Glutamatergic neuron (in vitro differentiated cells): Measurements from ENCODE around the gene DCAF15. TPM values are rescaled to one million over a fixed set of nuclear protein-coding genes. Genes with fewer than 3 reads are reported as not detected.

Experiments
- DNase-seq: peaks from one replicate; pipeline ENCODE4 v3.0.0; 2022
- H3K27ac Mint-ChIP-seq: one replicate; pipeline ENCODE4 v1.8.0; 2020; ENCODE audit warnings: mild to moderate bottlenecking, mixed read lengths, inconsistent platforms; ENCODE audit not compliant: unreplicated experiment
- H3K27me3 Mint-ChIP-seq: one replicate; pipeline ENCODE4 v1.8.0; 2020; ENCODE audit warnings: mild to moderate bottlenecking, moderate library complexity, mixed read lengths, inconsistent platforms; ENCODE audit not compliant: unreplicated experiment
- H3K36me3 Mint-ChIP-seq: one replicate; pipeline ENCODE4 v1.8.0; 2020; ENCODE audit warnings: mild to moderate bottlenecking, mixed read lengths, inconsistent platforms; ENCODE audit not compliant: unreplicated experiment
- H3K4me1 Mint-ChIP-seq: one replicate; pipeline ENCODE4 v1.8.0; 2020; ENCODE audit warnings: mild to moderate bottlenecking, low read depth, mixed read lengths, inconsistent platforms; ENCODE audit not compliant: unreplicated experiment
- H3K4me3 Mint-ChIP-seq: one replicate; pipeline ENCODE4 v1.8.0; 2020; ENCODE audit warnings: mild to moderate bottlenecking, mixed read lengths, inconsistent platforms; ENCODE audit not compliant: unreplicated experiment
- H3K9me3 Mint-ChIP-seq: one replicate; pipeline ENCODE4 v1.8.0; 2020; ENCODE audit warnings: mild to moderate bottlenecking, moderate library complexity, mixed read lengths, inconsistent platforms; ENCODE audit not compliant: unreplicated experiment
- total RNA-seq: library from RNA; stranded (reverse); fragmentation: NEBNext Ultra II Directional; extraction: Animal tissue kit (Norgen Biotek cat#: 25700); gene quantifications from one replicate; pipeline ENCODE4 v1.2.1, GENCODE V29; 2021; ENCODE audit not compliant: unreplicated experiment
- TF ChIP-seq, protein P1 (sequence below): fragments of 200-600 bp; sonication (generic); IDR thresholded peaks from one replicate; pipeline ENCODE4 v1.5.0; 2021; ENCODE audit not compliant: partially characterized antibody, unreplicated experiment

The DCAF15 gene
- total RNA-seq, 1 donor from 2014 or later, result 84.4 TPM

- H3K27me3 Mint-ChIP-seq, result peaks cover 6% of the 10 kb centered on the region
- peaks cover 5% of the 10 kb centered on the region for H3K9me3 Mint-ChIP-seq
- H3K27ac Mint-ChIP-seq, result peak overlapping the region; percentile 78
- no peaks in the 10 kb centered on the region for H3K36me3 Mint-ChIP-seq
- TF ChIP-seq, protein P1, sequence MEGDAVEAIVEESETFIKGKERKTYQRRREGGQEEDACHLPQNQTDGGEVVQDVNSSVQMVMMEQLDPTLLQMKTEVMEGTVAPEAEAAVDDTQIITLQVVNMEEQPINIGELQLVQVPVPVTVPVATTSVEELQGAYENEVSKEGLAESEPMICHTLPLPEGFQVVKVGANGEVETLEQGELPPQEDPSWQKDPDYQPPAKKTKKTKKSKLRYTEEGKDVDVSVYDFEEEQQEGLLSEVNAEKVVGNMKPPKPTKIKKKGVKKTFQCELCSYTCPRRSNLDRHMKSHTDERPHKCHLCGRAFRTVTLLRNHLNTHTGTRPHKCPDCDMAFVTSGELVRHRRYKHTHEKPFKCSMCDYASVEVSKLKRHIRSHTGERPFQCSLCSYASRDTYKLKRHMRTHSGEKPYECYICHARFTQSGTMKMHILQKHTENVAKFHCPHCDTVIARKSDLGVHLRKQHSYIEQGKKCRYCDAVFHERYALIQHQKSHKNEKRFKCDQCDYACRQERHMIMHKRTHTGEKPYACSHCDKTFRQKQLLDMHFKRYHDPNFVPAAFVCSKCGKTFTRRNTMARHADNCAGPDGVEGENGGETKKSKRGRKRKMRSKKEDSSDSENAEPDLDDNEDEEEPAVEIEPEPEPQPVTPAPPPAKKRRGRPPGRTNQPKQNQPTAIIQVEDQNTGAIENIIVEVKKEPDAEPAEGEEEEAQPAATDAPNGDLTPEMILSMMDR, result no peak
- H3K4me1 Mint-ChIP-seq, result peaks cover 9% of the 10 kb centered on the region
- peak overlapping the region; percentile 74 for H3K4me3 Mint-ChIP-seq
- peak; percentile 83 for DNase-seq
These were observed 16.4 kb upstream of the DCAF15 start for GRCh38 chr19:13935765-13936510.

- peak overlapping the region; percentile 77 for H3K4me3 Mint-ChIP-seq
- peak; percentile 65 for DNase-seq
- H3K36me3 Mint-ChIP-seq, result no peaks in the 10 kb centered on the region
- peaks cover 9% of the 10 kb centered on the region for H3K4me1 Mint-ChIP-seq
- TF ChIP-seq, protein P1, result no peak
- H3K9me3 Mint-ChIP-seq, result peaks cover 3% of the 10 kb centered on the region
- H3K27ac Mint-ChIP-seq, result no peak overlapping the region
- H3K27me3 Mint-ChIP-seq, result peaks cover 6% of the 10 kb centered on the region
These were observed 14.6 kb upstream of the DCAF15 start for GRCh38 chr19:13937479-13938300.

- no peak for DNase-seq
- peaks cover 3% of the 10 kb centered on the region for H3K9me3 Mint-ChIP-seq
- H3K4me3 Mint-ChIP-seq, result peak within 1 kb of the TSS; percentile 77
These were observed 13.8 kb upstream of the DCAF15 start, which contains the start of gene PODNL1 for GRCh38 chr19:13938301-13939064. Gene PODNL1 (minus strand): TSS chr19:13938417. CDS start chr19:13938181, 236 bp downstream.

GRCh38 chr19:13942023-13942684, 10.2 kb upstream of the DCAF15 start:
- H3K27ac Mint-ChIP-seq, result no peak overlapping the region
- H3K4me1 Mint-ChIP-seq, result peaks cover 2% of the 10 kb centered on the region
- H3K27me3 Mint-ChIP-seq, result no peaks in the 10 kb centered on the region
- TF ChIP-seq, protein P1, result no peak
- no peak for DNase-seq
- H3K4me3 Mint-ChIP-seq, result no peak overlapping the region
- H3K9me3 Mint-ChIP-seq, result no peaks in the 10 kb centered on the region
- no peaks in the 10 kb centered on the region for H3K36me3 Mint-ChIP-seq

More at GRCh38 chr19:13938301-13939064, 13.8 kb upstream of the DCAF15 start, which contains the start of gene PODNL1:
- Mint-ChIP-seq H3K4me1 (peaks cover 9% of the 10 kb centered on the region), H3K27me3 (peaks cover 6% of the 10 kb centered on the region), H3K36me3 (no peaks in the 10 kb centered on the region), H3K27ac (no peak within 1 kb of the TSS)
- TF ChIP-seq, protein P1, result no peak
